HepG2 (cell line): Measurements from ENCODE around the gene PRDM10. TPM values are rescaled to one million over a fixed set of nuclear protein-coding genes. Genes with fewer than 3 reads are reported as not detected.

Experiments used
- EZH2 ChIP-seq: conservative IDR thresholded peaks from 2 replicates; pipeline ENCODE4 v1.6.1; 2012; ENCODE audit warnings: mild to moderate bottlenecking, low read depth, low read length, moderate library complexity
- IRF2 ChIP-seq: IDR thresholded peaks from 2 replicates; pipeline ENCODE4 v1.6.1; 2018; ENCODE audit warnings: missing genetic modification reagents, missing compliant biosample characterization
- PTBP1 ChIP-seq: fragments of 200-400 bp; formaldehyde crosslinking; IDR thresholded peaks from 2 replicates; pipeline ENCODE4 v1.6.1; 2018; ENCODE audit warnings: low read length, low read depth; ENCODE audit not compliant: poor library complexity, severe bottlenecking
- RAD51 ChIP-seq: fragments of 450-650 bp; IDR thresholded peaks from 2 replicates; pipeline ENCODE4 v1.6.1; 2016; ENCODE audit warnings: borderline replicate concordance
- SRSF1 ChIP-seq: fragments of 200-400 bp; formaldehyde crosslinking; optimal IDR thresholded peaks from 2 replicates; pipeline ENCODE3; 2017; ENCODE audit warnings: mild to moderate bottlenecking, low read depth, low read length, moderate library complexity
- TBL1XR1 ChIP-seq: fragments of 150-350 bp; IDR thresholded peaks from 2 replicates; pipeline ENCODE4 v1.6.1; 2014; ENCODE audit warnings: borderline replicate concordance, low read length; ENCODE audit not compliant: partially characterized antibody
- ZNF331 ChIP-seq: sonication (generic); formaldehyde crosslinking; IDR thresholded peaks from 2 replicates; pipeline ENCODE4 v1.4.0; 2020; ENCODE audit warnings: missing genetic modification reagents
- ZNF337 ChIP-seq: sonication (generic); formaldehyde crosslinking; IDR thresholded peaks from 2 replicates; pipeline ENCODE4 v1.5.1; 2020; ENCODE audit warnings: missing genetic modification reagents, low read depth, mild to moderate bottlenecking, borderline replicate concordance
- ZNF343 ChIP-seq: sonication (generic); formaldehyde crosslinking; IDR thresholded peaks from 2 replicates; pipeline ENCODE4 v1.4.0; 2020; ENCODE audit warnings: mild to moderate bottlenecking, missing genetic modification reagents
- ZNF546 ChIP-seq: sonication (generic); formaldehyde crosslinking; conservative IDR thresholded peaks from 2 replicates; pipeline ENCODE4 v1.8.1; 2023; ENCODE audit warnings: mild to moderate bottlenecking, missing genetic modification reagents
- ZNF564 ChIP-seq: sonication (generic); formaldehyde crosslinking; IDR thresholded peaks from 2 replicates; pipeline ENCODE4 v1.8.1; 2023; ENCODE audit warnings: mild to moderate bottlenecking, missing genetic modification reagents
- ZNF646 ChIP-seq: sonication (generic); formaldehyde crosslinking; IDR thresholded peaks from 2 replicates; pipeline ENCODE4 v1.9.0; 2021; ENCODE audit warnings: mild to moderate bottlenecking, missing genetic modification reagents
- ZNF652 ChIP-seq: IDR thresholded peaks from 2 replicates; pipeline ENCODE4 v1.6.1; 2016; ENCODE audit warnings: low read depth, borderline replicate concordance
- polyA plus RNA-seq, 8 experiments: library from polyadenylated mRNA; depleted of rRNA in 3 of 8; stranded (reverse) in 7 of 8; unstranded in 1 of 8; fragments of >200 nt; fragmentation: Illumina TruSeq in 4 of 8; extraction: Trizol in 4 of 8; gene quantifications; 2 replicates each; pipeline versions ENCODE4 v1.2.1 to v1.2.3, GENCODE V29; 2011 to 2016; ENCODE audit warnings: low read depth in 4 of 8, missing spikeins in 1 of 8, mixed read lengths in 1 of 8; ENCODE audit not compliant: insufficient read depth in 1 of 8
- total RNA-seq, 5 experiments: library from RNA; depleted of rRNA; stranded (reverse); fragments of >200 nt; fragmentation: Illumina TruSeq; extraction: Trizol; gene quantifications; 2 replicates each; pipeline ENCODE4 v1.2.3, GENCODE V29; 2016; ENCODE audit warnings: low read depth in 1 of 5
- TF ChIP-seq, protein P1 (sequence below): sonication (generic); formaldehyde crosslinking; IDR thresholded peaks from 2 replicates; pipeline ENCODE4 v1.4.0; 2020; ENCODE audit warnings: missing genetic modification reagents
- TF ChIP-seq, protein P2 (sequence below): sonication (generic); formaldehyde crosslinking; IDR thresholded peaks from 2 replicates; pipeline ENCODE4 v1.4.0; 2020; ENCODE audit warnings: mild to moderate bottlenecking, missing genetic modification reagents

PRDM10 gene
- total and polyA plus RNA-seq, 2 of the 13 experiments (the other 11 are each of a cell fraction or from before 2014, with no cell fraction given): 5.7 to 5.8 TPM

DNA sequence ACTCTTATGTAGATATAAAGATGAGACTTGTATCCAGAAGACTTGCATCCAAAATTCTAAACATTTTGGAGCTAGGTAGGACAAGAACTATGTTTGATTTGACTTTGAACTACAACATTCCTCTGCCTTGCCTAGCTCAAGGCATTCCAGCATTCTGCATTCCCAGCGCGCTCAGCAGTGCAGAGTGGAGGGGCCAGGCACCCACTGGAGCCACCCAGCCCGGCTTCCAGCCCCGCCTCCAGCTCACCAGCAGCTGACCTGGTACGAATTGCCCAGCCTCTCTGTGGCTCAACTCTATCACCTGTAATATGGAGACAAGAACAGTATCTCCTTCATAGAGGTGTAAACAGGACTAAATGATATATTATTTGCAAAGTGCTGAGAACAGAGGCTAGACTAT is 28.8 kb downstream of the PRDM10 start (continued):
- TF ChIP-seq ZNF646 (CRISPR knock-in tag): no peak
- TF ChIP-seq, protein P1, sequence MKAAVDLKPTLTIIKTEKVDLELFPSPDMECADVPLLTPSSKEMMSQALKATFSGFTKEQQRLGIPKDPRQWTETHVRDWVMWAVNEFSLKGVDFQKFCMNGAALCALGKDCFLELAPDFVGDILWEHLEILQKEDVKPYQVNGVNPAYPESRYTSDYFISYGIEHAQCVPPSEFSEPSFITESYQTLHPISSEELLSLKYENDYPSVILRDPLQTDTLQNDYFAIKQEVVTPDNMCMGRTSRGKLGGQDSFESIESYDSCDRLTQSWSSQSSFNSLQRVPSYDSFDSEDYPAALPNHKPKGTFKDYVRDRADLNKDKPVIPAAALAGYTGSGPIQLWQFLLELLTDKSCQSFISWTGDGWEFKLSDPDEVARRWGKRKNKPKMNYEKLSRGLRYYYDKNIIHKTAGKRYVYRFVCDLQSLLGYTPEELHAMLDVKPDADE (CRISPR knock-in tag): no peak
- 0 out of 2 replicates have a peak, but pooled peaks have one; percentile 55 for TF ChIP-seq ZNF331 (CRISPR knock-in tag)
- TF ChIP-seq IRF2 (CRISPR knock-in tag): peak; percentile 35; the same call in 1 of the 2 replicates
- TF ChIP-seq, protein P2, sequence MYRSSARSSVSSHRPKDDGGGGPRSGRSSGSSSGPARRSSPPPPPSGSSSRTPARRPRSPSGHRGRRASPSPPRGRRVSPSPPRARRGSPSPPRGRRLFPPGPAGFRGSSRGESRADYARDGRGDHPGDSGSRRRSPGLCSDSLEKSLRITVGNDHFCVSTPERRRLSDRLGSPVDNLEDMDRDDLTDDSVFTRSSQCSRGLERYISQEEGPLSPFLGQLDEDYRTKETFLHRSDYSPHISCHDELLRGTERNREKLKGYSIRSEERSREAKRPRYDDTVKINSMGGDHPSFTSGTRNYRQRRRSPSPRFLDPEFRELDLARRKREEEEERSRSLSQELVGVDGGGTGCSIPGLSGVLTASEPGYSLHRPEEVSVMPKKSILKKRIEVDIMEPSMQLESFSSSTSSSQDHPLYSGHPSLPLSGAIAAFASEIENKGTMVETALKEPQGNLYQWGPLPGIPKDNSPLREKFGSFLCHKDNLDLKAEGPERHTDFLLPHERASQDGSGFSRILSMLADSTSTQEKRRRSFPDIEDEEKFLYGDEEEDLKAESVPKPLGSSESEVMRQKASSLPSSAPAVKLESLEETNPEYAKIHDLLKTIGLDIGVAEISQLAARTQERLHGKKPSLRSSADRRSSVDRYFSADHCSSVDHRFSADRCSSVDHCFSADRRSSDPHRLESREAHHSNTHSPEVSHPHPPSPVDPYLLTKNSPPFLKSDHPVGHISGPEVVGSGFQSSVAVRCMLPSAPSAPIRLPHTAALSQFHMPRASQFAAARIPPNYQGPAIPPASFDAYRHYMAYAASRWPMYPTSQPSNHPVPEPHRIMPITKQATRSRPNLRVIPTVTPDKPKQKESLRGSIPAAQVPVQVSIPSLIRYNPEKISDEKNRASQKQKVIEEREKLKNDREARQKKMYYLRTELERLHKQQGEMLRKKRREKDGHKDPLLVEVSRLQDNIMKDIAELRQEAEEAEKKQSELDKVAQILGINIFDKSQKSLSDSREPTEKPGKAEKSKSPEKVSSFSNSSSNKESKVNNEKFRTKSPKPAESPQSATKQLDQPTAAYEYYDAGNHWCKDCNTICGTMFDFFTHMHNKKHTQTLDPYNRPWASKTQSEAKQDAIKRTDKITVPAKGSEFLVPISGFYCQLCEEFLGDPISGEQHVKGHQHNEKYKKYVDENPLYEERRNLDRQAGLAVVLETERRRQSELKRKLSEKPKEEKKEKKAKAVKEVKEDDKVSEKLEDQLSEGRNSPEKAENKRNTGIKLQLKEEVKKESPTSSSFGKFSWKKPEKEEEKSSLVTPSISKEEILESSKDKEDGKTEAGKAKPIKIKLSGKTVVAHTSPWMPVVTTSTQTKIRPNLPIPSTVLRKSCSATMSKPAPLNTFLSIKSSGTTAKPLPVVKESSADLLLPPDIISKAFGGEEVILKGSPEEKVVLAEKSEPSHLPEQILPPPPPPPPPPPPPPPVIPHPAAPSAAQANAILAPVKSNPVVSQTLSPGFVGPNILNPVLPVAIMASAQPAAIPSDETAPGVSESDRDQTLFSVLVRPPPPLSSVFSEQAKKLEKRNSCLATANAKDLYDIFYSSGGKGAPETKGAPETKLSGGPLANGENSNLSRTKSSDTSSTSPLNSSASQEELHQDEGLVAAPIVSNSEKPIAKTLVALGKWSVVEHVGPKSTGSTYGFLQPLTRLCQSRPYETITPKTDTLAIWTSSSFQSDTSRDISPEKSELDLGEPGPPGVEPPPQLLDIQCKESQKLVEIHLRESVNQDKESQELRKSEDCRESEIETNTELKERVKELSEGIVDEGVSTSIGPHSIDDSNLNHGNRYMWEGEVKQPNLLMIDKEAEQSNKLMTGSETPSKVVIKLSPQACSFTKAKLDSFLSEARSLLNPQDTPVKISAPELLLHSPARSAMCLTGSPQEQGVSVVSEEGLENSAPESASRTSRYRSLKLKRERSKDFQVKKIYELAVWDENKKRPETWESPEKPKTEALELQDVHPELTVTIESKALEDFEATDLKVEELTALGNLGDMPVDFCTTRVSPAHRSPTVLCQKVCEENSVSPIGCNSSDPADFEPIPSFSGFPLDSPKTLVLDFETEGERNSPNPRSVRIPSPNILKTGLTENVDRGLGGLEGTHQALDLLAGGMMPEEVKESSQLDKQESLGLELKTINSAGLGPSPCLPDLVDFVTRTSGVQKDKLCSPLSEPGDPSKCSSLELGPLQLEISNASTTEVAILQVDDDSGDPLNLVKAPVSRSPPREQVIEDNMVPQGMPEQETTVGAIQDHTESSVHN: no peak
- no peak for TF ChIP-seq TBL1XR1
- TF ChIP-seq ZNF652 (CRISPR knock-in tag): no peak
- no peak for TF ChIP-seq RAD51
- no peak for TF ChIP-seq EZH2
- TF ChIP-seq ZNF337 (CRISPR knock-in tag): no peak
- TF ChIP-seq ZNF343 (CRISPR knock-in tag): no peak
- no peak for TF ChIP-seq PTBP1
- no peak for TF ChIP-seq ZNF546 (CRISPR knock-in tag)
- no peak for TF ChIP-seq SRSF1
- TF ChIP-seq ZNF564 (CRISPR knock-in tag): no peak
